ENCODE data around the gene BAZ2A.

The BAZ2A gene

DNA sequence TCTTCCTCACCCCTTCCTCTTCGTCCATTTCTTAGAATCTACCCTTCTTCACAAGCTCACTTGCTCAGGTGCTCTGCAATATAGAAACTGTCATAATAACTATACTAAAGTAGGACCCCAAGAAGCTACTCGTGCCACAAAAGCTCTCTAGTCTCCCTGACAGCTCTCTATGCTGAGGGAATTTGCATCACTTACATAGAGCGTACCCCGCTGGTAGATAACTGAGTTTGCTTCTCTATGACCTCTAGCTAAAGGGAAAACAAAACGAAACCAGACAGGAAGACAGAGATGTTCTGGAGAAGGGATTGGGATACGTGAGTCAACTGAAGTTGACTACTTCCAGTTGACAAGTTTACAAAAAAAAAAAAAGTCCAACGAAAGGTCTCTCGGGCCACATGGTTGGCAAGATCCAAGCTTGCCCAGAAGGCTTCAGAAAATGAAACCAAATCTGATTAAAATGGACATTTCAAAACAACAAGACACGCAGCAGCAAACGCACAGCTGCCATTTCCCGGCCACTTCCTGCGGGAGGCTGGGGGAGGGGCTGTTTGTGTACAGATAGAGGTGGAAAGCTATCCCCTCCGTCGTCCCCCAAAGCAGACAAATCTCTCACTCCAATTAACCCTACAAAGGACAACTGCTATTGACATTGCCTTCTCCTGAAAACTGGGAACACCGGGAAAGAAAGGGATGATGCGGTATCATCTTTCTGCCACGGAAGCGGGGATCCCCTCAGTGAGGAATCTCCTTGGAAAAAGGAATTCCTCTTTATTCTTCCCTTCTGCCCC, 1.3 kb downstream of the BAZ2A start:
- H3K4me1 Mint-ChIP-seq: peaks cover 42% of the 10 kb centered on the region
- peak overlapping the region; percentile 88 to 99 (median 96) for H3K4me3 Mint-ChIP-seq
- H3K27ac Mint-ChIP-seq: peak overlapping the region; percentile 79 to 92 (median 87)
- no peaks in the 10 kb centered on the region for H3K27me3 Mint-ChIP-seq (ENCODE audit: low read depth)
- H3K9me3 Mint-ChIP-seq: no peaks in the 10 kb centered on the region
- TF ChIP-seq, protein P1, sequence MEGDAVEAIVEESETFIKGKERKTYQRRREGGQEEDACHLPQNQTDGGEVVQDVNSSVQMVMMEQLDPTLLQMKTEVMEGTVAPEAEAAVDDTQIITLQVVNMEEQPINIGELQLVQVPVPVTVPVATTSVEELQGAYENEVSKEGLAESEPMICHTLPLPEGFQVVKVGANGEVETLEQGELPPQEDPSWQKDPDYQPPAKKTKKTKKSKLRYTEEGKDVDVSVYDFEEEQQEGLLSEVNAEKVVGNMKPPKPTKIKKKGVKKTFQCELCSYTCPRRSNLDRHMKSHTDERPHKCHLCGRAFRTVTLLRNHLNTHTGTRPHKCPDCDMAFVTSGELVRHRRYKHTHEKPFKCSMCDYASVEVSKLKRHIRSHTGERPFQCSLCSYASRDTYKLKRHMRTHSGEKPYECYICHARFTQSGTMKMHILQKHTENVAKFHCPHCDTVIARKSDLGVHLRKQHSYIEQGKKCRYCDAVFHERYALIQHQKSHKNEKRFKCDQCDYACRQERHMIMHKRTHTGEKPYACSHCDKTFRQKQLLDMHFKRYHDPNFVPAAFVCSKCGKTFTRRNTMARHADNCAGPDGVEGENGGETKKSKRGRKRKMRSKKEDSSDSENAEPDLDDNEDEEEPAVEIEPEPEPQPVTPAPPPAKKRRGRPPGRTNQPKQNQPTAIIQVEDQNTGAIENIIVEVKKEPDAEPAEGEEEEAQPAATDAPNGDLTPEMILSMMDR (IDR thresholded peaks at IDR 0.05; ENCODE audit: unreplicated experiment in 3 of 3): no peak
- H3K36me3 Mint-ChIP-seq (ENCODE audit: low read depth): peaks cover 22% of the 10 kb centered on the region

DNA sequence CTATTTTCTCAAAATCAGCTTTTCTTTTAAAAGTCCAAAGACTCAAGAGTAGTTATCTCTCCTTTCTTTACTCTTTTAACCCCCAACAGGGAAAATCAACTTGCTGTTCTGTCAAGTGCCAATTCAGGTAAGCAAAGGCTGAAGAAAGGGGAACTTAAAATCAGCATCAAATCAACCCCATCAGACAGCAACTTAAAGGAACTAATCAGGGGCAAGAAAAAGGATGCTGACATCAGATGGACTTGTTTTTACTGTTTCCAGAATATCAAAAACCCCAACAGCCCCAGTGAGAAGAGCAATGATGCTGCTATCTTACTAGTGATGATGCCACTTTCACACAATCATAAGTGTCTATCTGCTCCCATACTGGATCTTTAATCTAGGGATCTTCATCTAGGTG, 3.4 kb downstream of the BAZ2A start:
- Mint-ChIP-seq H3K4me1 (peaks cover 31% of the 10 kb centered on the region), H3K27me3 (ENCODE audit: low read depth) (no peaks in the 10 kb centered on the region), H3K4me3 (peak overlapping the region in 2 of 3 experiments; percentile 8 to 25), H3K36me3 (ENCODE audit: low read depth) (peaks cover 34% of the 10 kb centered on the region), H3K27ac (no peak overlapping the region), H3K9me3 (no peaks in the 10 kb centered on the region)
- TF ChIP-seq, protein P1 (IDR thresholded peaks at IDR 0.05; ENCODE audit: unreplicated experiment in 3 of 3): no peak

DNA sequence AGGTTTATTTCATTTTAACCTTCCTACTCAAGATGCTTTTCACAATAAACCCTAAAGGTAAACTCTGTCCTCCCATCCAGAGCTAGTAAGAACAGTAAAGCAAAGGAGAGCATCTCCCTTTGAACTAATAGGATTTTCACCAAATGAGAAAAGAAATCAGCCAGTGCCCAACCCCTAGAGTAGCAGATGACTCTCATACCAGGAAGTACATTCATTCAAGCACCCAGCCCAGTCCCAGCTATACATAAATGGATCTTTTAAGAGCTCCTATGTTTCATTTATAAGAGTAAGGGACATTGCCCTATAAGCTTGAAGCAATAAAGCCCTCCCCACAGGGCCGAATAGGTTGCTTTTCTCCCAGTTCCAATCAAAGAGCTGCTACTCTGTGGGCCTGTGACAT, 7.6 kb downstream of the BAZ2A start:
- H3K27ac Mint-ChIP-seq: no peak overlapping the region
- no peak overlapping the region for H3K4me3 Mint-ChIP-seq
- peaks cover 50% of the 10 kb centered on the region for H3K36me3 Mint-ChIP-seq (ENCODE audit: low read depth)
- no peaks in the 10 kb centered on the region for H3K27me3 Mint-ChIP-seq (ENCODE audit: low read depth)
- no peaks in the 10 kb centered on the region for H3K9me3 Mint-ChIP-seq
- TF ChIP-seq, protein P1 (IDR thresholded peaks at IDR 0.05; ENCODE audit: unreplicated experiment in 3 of 3): no peak
- peaks cover 14% of the 10 kb centered on the region for H3K4me1 Mint-ChIP-seq

DNA sequence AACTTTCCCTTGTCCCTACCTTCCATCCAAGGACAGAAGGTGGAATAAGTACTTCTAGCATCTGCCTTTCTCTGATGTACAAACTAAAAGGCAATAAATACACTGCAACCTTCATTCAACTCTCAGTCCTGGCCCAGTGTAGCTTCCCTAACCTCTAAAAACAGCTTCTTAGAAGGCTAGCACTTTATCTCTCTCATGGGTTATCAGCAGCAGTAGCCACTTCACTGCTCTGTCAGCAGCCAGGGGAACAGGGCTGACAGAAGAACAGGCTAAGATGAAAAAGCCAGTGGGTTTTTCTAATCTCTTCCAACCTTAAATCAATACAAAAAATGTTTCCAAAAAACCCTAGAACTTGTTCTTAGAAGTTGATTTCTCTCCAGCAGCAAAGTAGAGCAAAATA, 13.2 kb downstream of the BAZ2A start:
- TF ChIP-seq, protein P1 (IDR thresholded peaks at IDR 0.05; ENCODE audit: unreplicated experiment in 3 of 3): no peak
- no peaks in the 10 kb centered on the region for H3K27me3 Mint-ChIP-seq (ENCODE audit: low read depth)
- peaks cover 4% of the 10 kb centered on the region for H3K4me1 Mint-ChIP-seq
- H3K9me3 Mint-ChIP-seq: no peaks in the 10 kb centered on the region
- H3K4me3 Mint-ChIP-seq: no peak overlapping the region
- no peak overlapping the region for H3K27ac Mint-ChIP-seq
- H3K36me3 Mint-ChIP-seq (ENCODE audit: low read depth): peaks cover 72% of the 10 kb centered on the region

DNA sequence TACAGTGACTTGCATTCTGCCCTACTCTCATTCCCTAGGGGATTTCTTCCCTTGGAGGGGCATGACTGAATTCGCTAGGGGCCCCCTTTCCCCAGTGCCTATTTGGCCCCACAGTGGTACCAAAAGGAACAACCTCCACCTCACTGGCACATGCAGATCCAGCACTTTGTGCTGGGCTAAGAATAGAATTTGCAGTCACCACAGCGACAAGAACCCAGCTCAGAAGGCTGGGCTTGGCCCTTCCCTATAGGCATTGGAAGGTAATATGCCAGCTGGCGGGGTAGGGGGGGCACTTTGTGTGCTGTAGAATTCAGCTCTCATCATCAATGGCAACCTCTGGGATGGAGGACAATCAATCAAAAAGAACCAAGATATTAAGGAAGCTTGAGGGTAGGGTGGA, 13.9 kb downstream of the BAZ2A start:
- Mint-ChIP-seq H3K9me3 (no peaks in the 10 kb centered on the region), H3K4me3 (no peak overlapping the region), H3K27ac (no peak overlapping the region), H3K36me3 (ENCODE audit: low read depth) (peaks cover 78% of the 10 kb centered on the region), H3K27me3 (ENCODE audit: low read depth) (no peaks in the 10 kb centered on the region), H3K4me1 (peaks cover 4% of the 10 kb centered on the region)
- TF ChIP-seq, protein P1 (IDR thresholded peaks at IDR 0.05; ENCODE audit: unreplicated experiment in 3 of 3): no peak

DNA sequence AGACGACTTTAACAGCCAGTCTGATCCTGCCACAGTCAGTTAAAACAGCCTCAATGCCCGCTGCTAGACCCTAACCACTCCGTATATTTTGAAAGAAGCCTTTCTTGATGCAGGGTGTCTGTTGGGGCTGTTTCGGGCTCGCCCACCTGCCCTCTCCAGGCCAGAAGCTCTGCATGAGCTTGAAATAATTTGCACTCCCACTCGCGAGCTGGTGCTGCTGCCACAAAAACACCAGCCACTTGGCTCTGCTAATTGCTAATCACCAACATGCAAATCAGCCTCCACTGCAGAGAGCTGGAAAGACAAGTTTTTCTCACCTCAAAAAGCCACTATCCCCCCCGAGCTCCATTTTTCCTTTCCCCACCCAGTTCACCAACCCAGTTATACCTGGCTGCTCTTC, 15.5 kb downstream of the BAZ2A start:
- Mint-ChIP-seq H3K27ac (no peak overlapping the region), H3K4me1 (no peaks in the 10 kb centered on the region), H3K27me3 (ENCODE audit: low read depth) (no peaks in the 10 kb centered on the region), H3K4me3 (no peak overlapping the region), H3K9me3 (no peaks in the 10 kb centered on the region), H3K36me3 (ENCODE audit: low read depth) (peaks cover 84% of the 10 kb centered on the region)
- TF ChIP-seq, protein P1 (IDR thresholded peaks at IDR 0.05; ENCODE audit: unreplicated experiment in 3 of 3): no peak

Data from nephron (organoid).